GM10266 (cell line): ENCODE results near the gene COPE.

ENCODE experiments used
- DNase-seq: peaks from one replicate; pipeline ENCODE4 v3.0.0; 2012; ENCODE audit errors: extremely low spot score
- CTCF ChIP-seq: IDR thresholded peaks from 2 replicates; pipeline ENCODE4 v1.5.1; 2012; ENCODE audit warnings: mild to moderate bottlenecking, low read depth; ENCODE audit not compliant: control insufficient read depth, insufficient read depth; ENCODE audit errors: missing control alignments

Gene COPE

GRCh38 chr19:18939922-18940768, 21.0 kb upstream of the COPE start:
- no peak for TF ChIP-seq CTCF
- DNase-seq, result peak; percentile 58

DNA sequence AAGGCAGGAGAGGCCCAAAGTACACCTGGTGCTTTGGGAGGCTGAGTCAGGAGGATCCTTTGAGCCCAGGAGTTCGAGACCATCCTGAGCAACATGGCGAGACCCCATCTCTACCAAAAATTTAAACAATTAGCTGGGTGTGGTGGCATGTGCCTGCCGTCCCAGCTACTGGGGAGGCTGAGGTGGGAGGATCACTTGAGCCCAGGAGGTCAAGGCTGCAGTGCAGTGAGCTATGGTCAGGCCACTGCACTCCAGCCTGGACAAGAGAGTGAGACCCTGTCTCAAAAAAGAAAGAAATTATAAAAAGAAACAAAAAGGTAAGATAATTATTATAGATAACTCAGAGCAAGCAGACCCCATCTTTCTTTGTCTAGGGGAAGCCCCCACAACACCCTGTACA, 20.0 kb upstream of the COPE start:
- no peak for TF ChIP-seq CTCF
- no peak for DNase-seq

- no peak for DNase-seq
- no peak for TF ChIP-seq CTCF
Measured at GRCh38 chr19:18933297-18933696, 14.1 kb upstream of the COPE start.

GRCh38 chr19:18932216-18932841, 13.1 kb upstream of the COPE start:
- peak; percentile 92 for DNase-seq

DNA sequence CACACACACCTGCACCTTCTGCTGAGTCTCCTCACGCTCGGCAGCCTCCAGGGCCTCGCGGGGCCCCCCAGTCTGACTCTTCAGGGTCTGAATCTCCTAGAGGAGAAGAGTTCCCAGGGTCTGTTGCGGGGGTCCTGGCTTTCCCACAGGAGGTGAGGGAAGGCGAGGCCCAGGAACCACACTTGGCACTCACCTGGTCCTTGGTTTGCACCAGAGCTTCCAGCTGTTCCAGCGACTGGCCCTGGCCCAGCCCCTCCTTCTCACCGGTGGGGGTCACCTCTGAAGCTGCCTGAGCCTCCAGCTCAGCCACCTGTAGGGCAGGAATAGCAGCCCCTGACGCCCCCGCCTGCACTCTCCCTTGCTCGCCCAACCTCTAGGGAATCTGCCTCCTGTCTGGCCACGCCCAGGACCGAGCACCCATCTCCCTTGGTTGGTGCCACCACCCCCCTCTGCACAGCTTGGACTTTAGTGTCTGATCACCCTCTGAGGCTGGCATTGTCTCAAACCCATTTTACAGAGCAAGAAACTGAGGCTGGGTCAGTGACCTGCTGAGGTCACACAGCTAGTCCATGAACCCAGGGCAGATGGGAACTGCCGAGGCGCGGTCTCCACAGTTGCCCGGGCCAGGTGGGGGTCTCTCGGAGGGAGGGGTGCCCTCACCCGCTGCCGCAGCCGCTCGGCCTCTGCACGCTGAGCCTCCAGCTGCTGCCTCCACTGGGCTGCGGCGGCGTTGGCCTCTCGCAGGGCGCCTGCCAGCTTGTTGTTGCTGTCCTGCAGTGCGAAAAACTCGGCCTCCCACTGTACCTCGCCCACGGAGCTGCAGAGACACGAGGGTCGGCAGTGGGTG, 12.4 kb upstream of the COPE start:
- DNase-seq, result no peak
- no peak for TF ChIP-seq CTCF

More at GRCh38 chr19:18932216-18932841, 13.1 kb upstream of the COPE start:
- TF ChIP-seq CTCF, result no peak

DNA sequence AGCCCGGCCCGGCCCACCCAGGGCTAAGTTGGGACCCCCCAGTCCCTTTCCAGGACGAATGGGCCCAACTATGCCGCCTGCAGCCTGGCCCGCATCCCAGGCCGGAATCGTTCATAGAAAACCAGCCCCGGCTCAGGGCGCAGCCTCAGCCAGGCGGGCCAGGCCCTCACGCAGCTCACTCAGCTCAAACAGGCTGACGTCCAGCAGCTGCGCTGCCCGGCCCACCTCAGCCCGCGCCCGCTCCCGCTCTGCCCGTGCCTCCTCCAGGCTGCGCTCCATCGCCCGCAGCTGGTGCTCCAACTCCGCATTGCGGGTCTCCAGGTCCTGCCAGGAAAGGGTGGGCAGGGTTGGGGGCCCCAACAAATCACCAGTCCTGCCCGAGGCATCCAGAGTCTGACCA, 10.1 kb upstream of the COPE start:
- no peak for DNase-seq

More for the DNA sequence above, 10.1 kb upstream of the COPE start:
- TF ChIP-seq CTCF, result no peak
